ENCODE data around the gene PADI3. TPM values are rescaled to one million over a fixed set of nuclear protein-coding genes. Genes with fewer than 3 reads are reported as not detected.

PADI3 gene
- total and polyA plus RNA-seq, 7 donors, result 0.51 TPM; not detected in 6

DNA sequence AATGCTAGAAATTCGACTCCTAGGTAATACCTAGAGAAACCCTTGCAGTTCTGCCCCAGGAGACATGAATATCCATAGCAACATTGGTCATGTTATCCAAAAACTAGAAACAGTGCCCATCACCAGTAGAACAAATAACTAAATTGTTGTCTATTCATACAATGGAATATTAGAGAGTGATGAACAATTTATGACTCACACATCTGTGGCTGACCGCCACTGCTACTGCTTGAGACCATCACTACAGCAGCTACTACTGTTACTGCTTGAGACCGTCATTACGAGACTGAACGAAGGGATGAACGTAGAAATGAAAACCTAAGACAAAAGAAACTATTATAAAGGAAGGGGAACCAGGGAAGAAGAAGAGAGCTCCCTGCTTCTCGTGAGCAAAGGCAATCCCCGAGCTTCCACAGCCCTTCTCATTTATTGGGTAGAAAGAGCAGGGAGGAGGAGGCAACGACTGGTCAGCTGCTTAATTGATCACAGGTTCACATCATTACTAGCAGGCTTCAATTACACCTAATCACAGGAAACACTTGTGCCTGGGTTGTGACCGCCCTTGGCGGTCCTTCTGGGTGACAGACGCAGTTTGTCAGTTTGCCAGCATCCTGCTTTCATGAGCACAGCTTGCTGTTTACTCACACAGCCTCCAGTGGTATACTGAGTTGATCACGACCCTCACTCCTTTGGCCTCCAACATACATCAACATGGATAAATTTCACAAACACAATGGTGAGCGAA, 45.0 kb downstream of the PADI3 start:
- H3K27ac ChIP-seq, result no peak overlapping the region
- WGBS, 2 donors, result 52 to 56% methylated on average over 14 of the region's 14 CpGs
- H3K4me1 ChIP-seq, result no peaks in the 10 kb centered on the region
- DNase-seq, result no peak
- H3K36me3 ChIP-seq, result no peaks in the 10 kb centered on the region
- intact Hi-C loops (cut with DNase I), result no loop called here
- H3K9me3 ChIP-seq, result no peaks in the 10 kb centered on the region
- H3K4me3 ChIP-seq, result no peak overlapping the region
- TF ChIP-seq POLR2AphosphoS5 (IDR thresholded peaks at IDR 0.05) (no peak), CTCF (IDR thresholded peaks at IDR 0.05) (no peak), EP300 (IDR thresholded peaks at IDR 0.05) (no peak), POLR2A (IDR thresholded peaks at IDR 0.05) (no peak)
- peaks cover 0 to 17% (median 0%) of the 10 kb centered on the region in 3 donors for H3K27me3 ChIP-seq

GRCh38 chr1:17295292-17295691, 46.4 kb downstream of the PADI3 start:
- peaks cover 0 to 17% (median 0%) of the 10 kb centered on the region in 3 donors for H3K27me3 ChIP-seq
- H3K9me3 ChIP-seq, result peaks cover 0 to 1% (median 0%) of the 10 kb centered on the region in 4 donors
- no peak for DNase-seq
- H3K27ac ChIP-seq, result no peak overlapping the region
- H3K4me1 ChIP-seq, result no peaks in the 10 kb centered on the region
- no peak overlapping the region for H3K4me3 ChIP-seq
- WGBS, 2 donors, result 57 to 74% methylated on average over 4 of the region's 4 CpGs
- TF ChIP-seq POLR2AphosphoS5 (IDR thresholded peaks at IDR 0.05) (no peak), POLR2A (IDR thresholded peaks at IDR 0.05) (no peak), EP300 (IDR thresholded peaks at IDR 0.05) (no peak), CTCF (IDR thresholded peaks at IDR 0.05) (no peak)
- H3K36me3 ChIP-seq, result no peaks in the 10 kb centered on the region
- intact Hi-C loops (cut with DNase I), result no loop called here

GRCh38 chr1:17296086-17296485, 47.2 kb downstream of the PADI3 start:
- Histone ChIP-seq H3K27me3 (peaks cover 0 to 17% (median 0%) of the 10 kb centered on the region in 3 donors), H3K4me3 (no peak overlapping the region), H3K9me3 (peaks cover 0 to 1% (median 0%) of the 10 kb centered on the region in 4 donors), H3K36me3 (no peaks in the 10 kb centered on the region), H3K27ac (no peak overlapping the region), H3K4me1 (no peaks in the 10 kb centered on the region)
- intact Hi-C loops (cut with DNase I), result no loop called here
- DNase-seq, result no peak
- TF ChIP-seq CTCF (IDR thresholded peaks at IDR 0.05) (no peak), EP300 (IDR thresholded peaks at IDR 0.05) (no peak), POLR2AphosphoS5 (IDR thresholded peaks at IDR 0.05) (no peak), POLR2A (IDR thresholded peaks at IDR 0.05) (no peak)
- WGBS, 2 donors, result 86 to 87% methylated on average over 5 of the region's 5 CpGs

- peaks cover 0 to 6% (median under 1%) of the 10 kb centered on the region in 4 donors for H3K9me3 ChIP-seq
- 61 to 83% methylated on average over 7 of the region's 7 CpGs for WGBS, 2 donors
- H3K27me3 ChIP-seq, result peaks cover 0 to 12% (median 0%) of the 10 kb centered on the region in 3 donors
- TF ChIP-seq EP300 (IDR thresholded peaks at IDR 0.05) (no peak), POLR2A (IDR thresholded peaks at IDR 0.05) (no peak), POLR2AphosphoS5 (IDR thresholded peaks at IDR 0.05) (no peak), CTCF (IDR thresholded peaks at IDR 0.05) (no peak)
- H3K27ac ChIP-seq, result no peak overlapping the region
- H3K4me3 ChIP-seq, result no peak overlapping the region
- no peaks in the 10 kb centered on the region for H3K4me1 ChIP-seq
- intact Hi-C loops (cut with DNase I), result no loop called here
- no peaks in the 10 kb centered on the region for H3K36me3 ChIP-seq
- DNase-seq, result no peak
Measured at GRCh38 chr1:17297991-17298390, 49.1 kb downstream of the PADI3 start.
